DOHH2 (cell line): ENCODE measurements around the gene KRT38.

Source experiments
- EZH2phosphoT487 ChIP-seq: fragments of 200-600 bp; sonication (generic); IDR thresholded peaks from 2 replicates; pipeline ENCODE4 v1.6.1; 2017; ENCODE audit warnings: borderline replicate concordance, mild to moderate bottlenecking, antibody characterized with exemption, low read length, moderate library complexity, mixed read lengths
- TF ChIP-seq, protein P1 (sequence below): fragments of 200-600 bp; sonication (generic); IDR thresholded peaks from one replicate; pipeline ENCODE4 v1.5.1; 2014; ENCODE audit warnings: antibody characterized with exemption, mild to moderate bottlenecking, low read depth, low read length; ENCODE audit not compliant: poor library complexity, severe bottlenecking

DNA sequence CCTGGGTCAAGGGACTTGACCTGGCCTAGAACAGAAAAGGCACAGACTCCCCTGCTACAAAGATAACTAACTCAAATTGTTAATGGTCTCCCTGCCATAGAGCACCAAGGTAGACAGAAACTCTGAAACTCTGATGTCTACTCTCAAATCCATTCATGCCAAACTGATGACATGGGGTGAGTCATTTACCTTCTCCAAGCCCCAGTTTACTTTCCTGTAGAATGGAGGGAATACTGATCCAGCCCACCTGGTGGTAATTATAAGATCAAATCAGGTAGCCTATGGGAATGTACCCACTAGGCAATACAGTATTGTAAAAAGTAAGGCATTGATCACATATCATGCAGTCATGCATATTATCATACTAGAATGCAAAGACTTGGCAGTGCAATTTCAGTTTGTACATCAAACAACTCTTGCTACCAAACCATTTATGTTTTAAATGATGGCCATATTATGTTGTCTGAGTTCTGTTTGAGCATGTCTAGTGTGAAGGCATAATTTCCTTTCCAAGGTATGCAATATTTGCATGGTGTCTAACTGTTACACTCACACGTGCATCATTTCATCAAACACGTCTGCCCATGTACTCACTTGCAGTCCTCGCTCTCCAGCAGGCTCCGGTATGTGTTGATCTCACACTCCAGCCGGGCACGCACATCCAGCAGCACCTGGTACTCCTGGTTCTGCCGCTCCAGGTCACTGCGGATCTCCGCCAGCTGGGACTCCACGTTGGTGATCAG is 46.4 kb downstream of the KRT38 start:
- TF ChIP-seq, protein P1, sequence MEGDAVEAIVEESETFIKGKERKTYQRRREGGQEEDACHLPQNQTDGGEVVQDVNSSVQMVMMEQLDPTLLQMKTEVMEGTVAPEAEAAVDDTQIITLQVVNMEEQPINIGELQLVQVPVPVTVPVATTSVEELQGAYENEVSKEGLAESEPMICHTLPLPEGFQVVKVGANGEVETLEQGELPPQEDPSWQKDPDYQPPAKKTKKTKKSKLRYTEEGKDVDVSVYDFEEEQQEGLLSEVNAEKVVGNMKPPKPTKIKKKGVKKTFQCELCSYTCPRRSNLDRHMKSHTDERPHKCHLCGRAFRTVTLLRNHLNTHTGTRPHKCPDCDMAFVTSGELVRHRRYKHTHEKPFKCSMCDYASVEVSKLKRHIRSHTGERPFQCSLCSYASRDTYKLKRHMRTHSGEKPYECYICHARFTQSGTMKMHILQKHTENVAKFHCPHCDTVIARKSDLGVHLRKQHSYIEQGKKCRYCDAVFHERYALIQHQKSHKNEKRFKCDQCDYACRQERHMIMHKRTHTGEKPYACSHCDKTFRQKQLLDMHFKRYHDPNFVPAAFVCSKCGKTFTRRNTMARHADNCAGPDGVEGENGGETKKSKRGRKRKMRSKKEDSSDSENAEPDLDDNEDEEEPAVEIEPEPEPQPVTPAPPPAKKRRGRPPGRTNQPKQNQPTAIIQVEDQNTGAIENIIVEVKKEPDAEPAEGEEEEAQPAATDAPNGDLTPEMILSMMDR: no peak
- TF ChIP-seq EZH2phosphoT487: no peak
